Measurements from ENCODE around the gene AFF2.

GRCh38 chrX:148659481-148659880, 159.1 kb downstream of the AFF2 start:
- TF ChIP-seq CTCF (IDR thresholded peaks at IDR 0.05; ENCODE audit: extremely low read depth in 1 of 2, insufficient read depth in 1 of 2, low read depth in 1 of 2, low read length in 2 of 2) (no peak), MYC (IDR thresholded peaks at IDR 0.05; ENCODE audit: low read depth, low read length) (no peak)

All from endothelial cell of umbilical vein (primary cell).